SU-DHL-6 (cell line): Measurements from ENCODE around the gene ELFN2.

ENCODE experiments used
- CTCF ChIP-seq: fragments of 200-600 bp; sonication (generic); IDR thresholded peaks from one replicate; pipeline ENCODE4 v1.5.1; 2017; ENCODE audit warnings: antibody characterized with exemption, mild to moderate bottlenecking, low read length, moderate library complexity; ENCODE audit not compliant: insufficient read depth, poor library complexity, severe bottlenecking
- EZH2phosphoT487 ChIP-seq: fragments of 200-600 bp; sonication (generic), shearing (Covaris generic); conservative IDR thresholded peaks from 2 replicates; pipeline ENCODE4 v1.6.1; 2018; ENCODE audit warnings: mild to moderate bottlenecking, antibody characterized with exemption, low read length, moderate library complexity, mixed read lengths

- TF ChIP-seq CTCF, result no peak
- TF ChIP-seq EZH2phosphoT487, result no peak
Observed at GRCh38 chr22:37377927-37378326, 49.4 kb downstream of the ELFN2 start.
